ENCODE data around the gene GATC.

Gene GATC, protein sequence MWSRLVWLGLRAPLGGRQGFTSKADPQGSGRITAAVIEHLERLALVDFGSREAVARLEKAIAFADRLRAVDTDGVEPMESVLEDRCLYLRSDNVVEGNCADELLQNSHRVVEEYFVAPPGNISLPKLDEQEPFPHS

DNA sequence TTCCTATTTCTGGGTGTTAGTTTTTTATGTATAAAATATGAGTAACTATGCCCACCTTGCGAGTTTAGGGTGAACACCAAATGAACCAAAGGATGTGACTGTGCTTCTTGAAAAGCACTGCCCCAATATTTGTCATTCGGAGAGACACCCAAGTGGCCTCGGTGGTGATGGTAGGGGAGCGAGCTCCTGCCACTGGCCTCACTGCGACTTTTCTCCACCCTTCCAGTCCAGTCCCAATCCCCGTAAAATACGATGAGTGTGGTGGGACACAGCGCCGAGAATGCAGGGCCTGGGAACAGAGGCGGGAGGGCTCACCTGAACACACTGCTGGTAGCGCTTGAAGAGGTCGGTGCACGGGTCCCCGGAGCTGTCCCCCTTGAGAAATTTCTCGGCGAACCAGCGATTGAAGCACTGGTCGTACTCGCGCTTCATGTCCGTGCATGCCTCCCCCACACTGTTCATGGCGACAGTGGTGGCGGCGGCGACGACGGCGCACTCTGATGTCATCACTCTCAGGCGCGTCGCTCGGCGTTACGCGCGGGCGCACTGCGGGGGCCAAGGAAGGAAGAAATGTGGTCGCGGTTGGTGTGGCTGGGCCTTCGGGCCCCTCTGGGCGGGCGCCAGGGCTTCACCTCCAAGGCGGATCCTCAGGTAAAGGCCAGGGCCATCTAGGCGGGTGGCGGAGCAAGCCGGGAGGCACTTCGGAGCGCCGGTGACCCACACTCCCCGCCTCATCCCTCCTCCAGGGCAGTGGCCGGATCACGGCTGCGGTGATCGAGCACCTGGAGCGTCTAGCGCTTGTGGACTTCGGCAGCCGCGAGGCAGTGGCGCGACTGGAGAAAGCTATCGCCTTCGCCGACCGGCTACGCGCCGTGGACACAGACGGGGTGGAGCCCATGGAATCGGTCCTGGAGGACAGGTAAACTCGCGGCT lies at the start of gene GATC, which contains the start of gene TRIAP1:
TSS of gene GATC (plus strand) at position 534 of the 933 bp plus-strand sequence. CDS start at position 571, 37 bp downstream.
TSS of gene TRIAP1 (minus strand) at position 474 of the 933 bp plus-strand sequence. CDS start at position 462, 12 bp downstream.
- peak; percentile 52 for DNase-seq

DNA sequence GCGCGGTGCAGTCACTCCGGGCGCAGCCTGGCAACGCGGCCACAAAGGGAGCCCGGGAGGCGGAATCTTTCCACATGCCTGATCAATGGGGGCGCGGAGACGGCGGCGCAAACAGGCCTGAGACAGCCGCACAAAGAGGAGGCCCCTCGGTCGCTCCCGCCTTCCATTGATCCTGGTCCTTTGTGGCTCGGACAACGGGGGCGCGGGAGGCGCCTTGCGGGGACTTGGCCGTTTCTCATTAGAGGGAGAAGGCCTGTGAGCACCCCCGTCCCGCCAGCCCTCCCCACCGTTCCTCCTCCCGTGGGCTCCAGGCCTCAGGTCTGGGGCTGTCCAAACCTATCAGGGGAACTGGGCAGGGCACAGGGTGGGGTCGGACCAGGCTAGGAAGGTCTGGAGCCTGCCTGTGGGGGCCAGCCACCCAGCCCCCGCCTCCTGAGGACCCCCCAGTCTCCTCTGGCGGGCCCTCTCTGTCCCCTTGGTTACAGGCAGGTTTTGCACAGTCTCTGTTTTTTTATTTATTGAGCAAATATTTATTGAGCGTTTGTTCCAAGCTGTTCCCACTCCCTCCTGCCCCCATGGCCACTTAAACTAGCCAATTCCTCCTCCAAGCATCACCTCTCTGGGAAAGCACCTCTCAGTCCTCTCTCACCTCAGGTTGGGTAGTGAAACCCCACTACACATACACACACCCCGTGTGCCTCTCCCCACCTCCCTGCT lies 48.3 kb upstream of the GATC start:
- DNase-seq: no peak

DNA sequence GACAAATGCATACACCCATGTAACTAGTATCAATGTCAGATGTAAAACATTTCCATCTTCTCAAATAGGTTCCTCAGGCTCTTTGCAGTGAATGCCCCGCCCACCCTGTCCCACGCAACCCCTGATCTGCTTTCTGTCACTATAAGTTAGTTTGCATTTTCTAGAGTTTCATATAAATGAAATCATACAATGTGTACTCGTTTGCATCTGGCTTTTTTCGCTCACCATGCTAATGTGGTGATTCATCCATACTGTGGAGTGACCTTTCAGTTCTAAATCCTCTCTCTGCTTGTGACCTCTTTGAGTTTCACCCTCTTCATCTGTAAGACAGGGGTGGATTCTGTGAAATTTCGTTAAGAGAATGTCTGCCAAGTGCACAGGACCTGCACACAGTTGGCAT lies 46.7 kb upstream of the GATC start:
- no peak for DNase-seq

DNA sequence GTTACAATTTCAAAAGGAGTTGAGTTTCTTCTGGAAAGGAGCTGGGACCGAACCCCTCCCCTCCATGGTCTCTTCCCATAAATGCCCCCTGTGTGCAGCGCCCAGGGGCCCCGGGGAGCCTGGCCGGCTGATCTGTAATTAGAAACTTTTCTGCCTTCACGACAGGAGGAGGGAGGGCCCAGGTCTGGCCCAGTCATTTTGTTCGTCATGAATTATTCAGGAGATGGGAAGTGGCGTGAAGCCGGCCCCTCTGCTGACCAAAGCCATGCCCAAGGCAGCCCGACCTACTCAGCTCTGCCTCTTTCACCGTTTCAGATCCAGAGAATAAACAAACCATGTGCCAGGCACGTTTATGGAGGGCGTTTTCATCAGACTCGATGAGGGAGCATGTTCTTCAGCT lies 44.0 kb upstream of the GATC start:
- DNase-seq: no peak

DNA sequence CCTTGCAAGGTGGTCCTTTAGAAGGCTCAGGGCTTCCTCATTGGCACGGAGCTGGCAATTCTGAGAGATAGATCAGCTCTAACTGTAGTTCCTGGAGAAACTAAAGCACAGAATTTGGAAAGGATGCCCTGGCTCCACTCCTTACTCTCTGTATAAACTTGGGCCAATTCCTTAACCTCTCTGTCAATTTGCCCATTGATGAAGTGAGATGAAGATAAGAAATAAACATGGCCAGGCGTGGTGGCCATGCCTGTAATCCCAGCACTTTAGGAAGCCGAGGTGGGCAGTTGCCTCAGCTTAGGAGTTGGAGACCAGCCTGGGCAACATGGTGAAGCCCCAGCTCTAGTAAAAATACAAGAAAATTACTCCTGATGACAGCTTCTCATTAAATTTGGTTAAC lies 42.4 kb upstream of the GATC start:
- DNase-seq: no peak

DNA sequence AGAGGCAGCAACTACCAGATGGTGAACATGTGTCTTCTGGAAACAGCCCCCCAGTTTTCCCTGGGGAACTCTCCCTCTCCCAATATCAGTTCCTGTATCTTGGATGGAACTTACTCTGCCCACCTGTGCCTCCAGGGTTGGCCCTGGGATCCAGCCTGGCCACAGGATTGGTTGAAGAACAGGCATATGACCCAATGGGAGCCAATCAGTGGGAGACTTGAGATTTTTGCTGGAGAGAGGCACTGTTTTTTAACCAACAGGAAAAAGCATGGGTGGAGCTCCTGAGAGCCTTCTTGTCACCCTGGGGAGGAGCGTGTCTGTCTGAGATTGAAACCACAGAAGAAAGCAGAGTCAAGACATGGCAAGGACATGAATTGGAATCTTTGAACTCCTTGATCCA lies 42.0 kb upstream of the GATC start:
- no peak for DNase-seq

DNA sequence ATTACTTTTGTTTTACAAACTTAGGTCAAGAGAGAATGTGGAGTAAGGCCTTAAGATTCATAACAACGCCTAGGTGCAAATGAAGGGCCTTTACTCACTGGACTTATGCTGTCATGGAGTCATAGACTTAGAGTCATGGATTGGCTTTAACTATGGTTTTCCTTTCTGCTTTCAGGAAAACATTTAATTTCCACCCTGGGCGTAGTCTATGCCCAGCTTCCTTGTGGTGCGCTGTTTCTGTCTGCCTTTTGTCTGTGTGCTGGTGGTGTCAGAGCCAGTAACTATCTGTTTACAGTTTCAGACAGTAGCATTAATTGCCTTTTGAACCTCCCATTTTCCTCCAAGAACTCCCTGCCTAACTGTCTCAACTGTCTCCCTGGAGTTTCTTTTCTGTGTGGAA lies 40.2 kb upstream of the GATC start:
- DNase-seq: no peak

DNA sequence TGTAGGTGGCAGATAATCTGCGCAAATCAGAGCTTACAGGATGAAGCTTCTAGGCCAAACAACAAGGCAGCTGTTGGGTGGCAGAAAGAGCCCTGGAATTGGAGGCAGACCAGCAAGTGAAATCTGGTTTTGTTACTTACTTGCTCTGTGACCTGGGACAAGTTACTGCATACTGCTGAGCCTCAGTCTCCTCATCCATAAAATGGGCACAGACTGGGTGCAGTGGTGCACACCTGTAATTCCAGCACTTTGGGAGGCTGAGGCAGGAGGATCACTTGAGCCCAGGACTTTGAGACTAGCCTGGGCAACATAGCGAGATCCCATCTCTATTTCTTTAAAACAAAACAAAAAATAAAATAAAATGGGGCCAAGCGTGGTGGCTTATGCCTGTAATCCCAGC lies 39.7 kb upstream of the GATC start:
- no peak for DNase-seq

DNA sequence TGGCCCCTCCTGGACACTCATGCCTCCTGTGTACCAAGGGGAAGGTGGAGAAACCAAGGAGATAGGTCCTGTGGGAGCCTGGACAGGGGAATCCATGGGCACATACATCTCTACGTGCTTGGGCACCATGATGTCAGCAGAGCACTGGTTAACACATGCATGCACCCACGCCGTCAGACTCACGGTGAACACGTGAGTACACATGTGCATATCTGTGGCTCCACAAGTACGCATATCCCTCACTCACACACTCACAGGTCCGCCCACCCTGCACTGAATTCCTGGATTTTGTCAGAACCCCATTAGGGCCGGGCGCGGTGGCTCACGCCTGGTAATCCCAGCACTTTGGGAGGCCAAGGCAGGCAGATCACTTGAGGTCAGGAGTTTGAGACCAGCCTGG lies 37.5 kb upstream of the GATC start:
- no peak for DNase-seq

DNA sequence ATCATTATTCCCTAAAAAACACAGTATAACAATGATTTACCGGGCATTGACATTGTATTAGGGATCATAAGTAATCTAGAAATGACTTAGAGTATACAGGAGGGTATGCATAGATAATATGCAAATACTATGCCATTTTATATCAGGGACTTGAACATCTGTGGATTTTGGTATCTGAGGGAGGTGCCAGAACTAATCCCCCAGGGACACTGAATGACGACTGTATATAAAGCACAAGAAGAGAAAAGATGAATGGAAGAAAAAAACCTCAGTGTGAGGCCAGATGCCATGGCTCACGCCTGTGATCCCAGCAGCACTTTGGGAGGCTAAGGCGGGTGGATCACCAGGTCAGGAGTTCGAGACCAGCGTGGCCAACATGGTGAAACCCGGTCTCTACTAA lies 33.8 kb upstream of the GATC start:
- no peak for DNase-seq

DNA sequence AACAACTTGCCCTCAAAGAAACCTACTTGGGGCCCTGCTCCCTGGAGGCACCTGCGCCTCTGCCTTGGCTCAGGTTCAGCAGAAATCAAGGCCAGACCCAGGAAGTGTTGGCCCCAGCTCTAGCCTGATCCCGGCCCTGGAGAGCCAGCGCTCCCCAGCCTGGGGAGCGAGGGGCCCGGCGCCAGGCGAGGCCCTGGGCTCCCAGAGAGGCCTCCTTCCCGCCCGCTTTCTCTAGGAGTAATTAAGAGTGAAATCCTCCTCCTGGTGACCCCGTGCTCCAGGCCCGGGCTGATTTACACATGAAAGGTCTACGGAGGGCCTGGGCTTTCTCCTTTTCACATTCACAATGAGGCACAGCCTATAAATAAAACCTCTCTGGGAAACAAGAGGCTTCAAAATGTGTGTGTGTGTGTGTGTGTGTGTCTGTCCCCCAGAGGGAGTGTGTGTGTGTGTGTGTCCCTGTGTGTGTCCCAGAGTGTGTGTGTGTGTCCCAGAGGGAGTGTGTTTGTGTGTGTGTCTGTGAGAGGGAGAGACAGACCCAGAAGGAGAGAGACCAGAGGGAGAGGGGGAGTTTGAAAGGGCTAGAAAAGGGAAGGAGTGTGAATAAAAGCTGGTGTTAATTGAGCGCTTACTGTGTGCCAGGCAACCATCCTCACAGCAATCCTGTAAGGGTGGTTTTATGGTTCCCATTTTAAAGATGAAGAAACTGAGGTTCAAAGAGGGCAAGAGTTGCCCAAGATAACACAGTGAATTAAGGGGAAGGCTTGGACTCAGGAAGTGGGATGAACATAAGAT lies 32.1 kb upstream of the GATC start:
- no peak for DNase-seq

DNA sequence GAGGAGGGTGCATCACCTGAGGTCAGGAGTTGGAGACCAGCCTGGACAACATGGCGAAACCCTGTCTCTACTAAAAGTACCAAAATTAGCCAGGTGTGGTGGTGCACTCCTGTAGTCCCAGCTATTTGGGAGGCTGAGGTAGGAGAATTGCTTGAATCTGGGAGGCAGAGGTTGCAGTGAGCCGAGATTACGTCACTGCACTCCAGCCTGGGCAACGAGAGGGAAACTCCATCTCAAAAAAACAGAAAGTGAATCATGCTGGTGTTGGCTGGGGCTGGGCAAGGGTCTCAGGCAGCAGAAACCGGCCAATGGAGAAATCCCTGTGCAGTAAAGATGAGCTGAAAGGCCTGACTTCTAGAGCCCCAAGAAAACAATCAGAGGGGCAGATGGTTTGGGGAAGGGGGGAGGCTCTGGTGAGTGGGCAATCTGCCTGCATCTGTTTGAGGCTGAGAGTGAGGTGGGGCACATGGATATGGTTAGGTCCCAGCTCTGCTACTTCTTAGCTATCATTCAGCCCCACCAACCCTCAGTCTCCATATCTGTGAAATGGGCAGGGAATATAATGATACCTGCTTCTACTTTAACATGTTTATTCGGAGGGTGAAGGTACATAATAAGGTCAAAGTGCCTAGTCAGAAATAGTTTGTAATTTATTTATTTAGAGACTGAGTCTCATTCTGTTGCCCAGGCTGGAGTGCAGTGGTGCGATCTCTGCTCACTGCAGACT lies 29.6 kb upstream of the GATC start:
- DNase-seq: no peak

DNA sequence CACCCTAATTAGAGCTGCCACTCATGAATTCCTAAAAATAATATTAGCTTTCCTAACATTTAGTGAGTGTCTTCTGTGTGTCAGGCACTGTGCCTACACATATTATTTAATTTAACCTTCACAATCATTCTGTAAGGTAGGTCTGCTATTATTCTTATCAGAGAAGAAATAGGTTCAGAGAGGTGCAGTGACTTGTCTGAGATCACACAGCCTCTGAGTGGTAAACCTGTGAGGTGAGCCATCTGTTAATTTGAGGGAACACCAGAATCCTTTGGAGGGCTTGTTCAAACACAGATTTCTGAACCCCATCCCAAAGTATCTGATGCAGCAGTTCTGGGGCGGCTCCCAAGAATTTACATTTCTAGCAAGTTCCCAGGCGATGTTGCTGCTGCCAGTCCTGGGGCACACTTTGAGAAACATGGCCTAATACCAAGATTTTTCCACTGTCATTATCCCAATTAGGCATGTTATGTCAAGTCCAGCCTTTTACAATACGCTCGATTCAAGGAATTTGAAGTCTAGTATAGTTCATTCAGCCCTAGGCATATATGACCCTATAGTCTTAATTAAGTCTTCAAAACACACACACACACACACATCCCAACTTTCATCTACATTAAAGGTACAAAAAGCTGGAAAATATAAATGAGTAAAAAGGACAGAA lies 28.2 kb upstream of the GATC start:
- no peak for DNase-seq

DNA sequence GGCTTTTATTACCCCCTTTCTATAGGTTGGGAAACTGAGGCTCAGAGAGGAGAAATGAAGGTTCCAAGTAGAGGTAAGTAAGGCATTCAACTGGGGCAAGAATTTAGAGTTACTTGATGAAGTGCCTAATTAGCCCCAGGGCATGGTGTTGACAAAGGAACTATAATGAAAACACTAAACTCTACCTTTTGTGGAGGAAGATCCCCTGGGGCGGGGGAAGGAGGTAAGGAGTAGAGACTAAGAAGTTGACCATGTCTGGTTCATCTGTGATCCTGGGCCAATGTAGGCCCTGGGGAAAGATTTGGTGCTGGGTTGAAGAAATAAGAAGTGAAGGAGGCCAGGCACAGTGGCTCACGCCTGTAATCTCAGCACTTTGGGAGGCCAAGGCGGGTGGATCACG lies 24.5 kb upstream of the GATC start:
- no peak for DNase-seq

DNA sequence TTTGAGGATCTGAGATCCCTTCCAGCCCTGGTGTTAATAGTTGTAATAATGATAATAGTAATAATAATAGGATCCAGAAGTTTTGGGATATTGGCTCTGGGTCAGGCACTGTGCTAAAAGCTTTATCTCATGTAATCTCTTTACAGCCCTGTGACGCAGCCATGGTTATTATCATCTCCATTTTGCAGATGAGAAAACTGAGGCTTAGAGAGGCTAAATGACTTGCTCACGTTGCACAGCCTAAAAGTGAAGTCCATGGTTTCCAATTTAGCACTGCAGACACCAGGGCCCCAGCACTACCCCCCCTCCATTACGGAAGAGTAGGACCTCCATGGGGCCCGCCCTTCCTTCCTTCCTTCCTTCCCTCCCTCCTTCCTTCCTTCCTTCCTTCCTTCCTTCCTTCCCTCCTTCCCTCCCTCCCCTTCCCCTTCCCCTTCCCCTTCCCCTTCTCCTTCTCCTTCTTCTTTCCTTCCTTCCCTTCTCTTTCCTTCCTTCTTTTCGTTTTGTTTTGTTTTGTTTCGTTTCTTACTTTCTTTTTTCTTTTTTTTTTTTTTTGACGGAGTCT lies 23.3 kb upstream of the GATC start:
- DNase-seq: no peak

DNA sequence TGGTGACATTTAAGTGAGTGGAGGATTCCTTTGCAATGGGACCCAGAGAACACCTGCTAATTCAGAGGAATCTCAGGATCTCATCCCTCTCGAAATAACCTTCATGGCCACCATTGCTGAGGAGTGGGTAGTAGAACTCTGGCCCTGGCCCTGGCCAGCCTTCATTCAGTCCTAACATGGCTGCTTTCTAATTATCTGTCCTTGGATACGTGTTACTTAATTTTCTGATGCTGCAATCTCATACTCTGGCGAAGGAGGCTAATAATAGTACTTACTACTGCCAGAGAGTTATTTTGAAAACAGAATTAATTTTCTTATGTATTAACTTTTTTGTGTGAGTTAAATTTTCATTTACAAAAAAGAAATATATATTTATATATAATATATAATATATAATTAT lies 20.4 kb upstream of the GATC start:
- no peak for DNase-seq

DNA sequence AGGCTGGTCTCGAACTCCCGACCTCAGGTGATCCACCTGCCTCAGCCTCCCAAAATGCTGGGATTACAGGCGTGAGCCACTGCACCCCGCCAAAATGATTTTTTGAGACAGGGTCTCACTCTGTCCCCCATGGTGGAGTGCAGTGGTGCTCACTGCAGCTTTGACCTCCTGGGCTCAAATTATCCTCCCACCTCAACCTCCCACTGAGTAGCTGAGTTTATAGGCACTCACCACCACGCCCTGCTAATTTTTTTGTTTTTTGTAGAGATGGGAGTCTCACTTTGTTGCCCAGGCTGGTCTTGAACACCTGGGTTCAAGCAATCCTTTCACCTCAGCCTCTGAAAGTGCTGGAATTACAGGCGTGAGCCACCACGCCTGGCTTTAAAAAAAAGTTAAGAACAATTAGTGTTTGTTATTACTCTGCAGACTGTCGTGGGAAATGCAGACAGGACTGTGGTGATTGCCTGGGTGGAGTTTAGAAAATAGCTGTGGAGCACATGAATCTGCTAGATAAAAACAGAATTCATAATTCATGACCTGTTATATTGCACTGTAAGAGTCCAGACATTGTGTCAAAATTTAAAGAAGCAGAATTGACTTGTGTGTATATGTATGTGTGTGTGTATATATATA lies 17.5 kb upstream of the GATC start:
- no peak for DNase-seq

DNA sequence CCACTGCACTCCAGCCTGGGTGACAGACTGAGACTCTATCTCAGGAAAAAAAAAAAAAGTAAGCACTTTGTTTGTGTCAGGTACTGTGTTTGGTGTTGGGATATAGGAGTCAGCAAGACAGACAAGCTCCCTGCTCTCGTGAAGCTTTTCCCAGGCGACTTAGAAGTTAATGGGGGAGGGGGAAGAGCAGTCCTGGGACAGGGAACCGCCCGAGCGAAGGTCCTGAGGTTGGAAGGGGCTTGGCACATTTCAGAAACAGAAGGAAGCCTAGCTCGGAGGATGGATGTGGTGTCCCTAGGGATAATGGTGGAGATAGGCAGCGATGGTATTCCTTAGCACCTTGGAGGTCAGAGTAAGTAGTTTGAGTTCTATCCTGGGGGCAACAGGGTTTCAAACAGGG lies 16.9 kb upstream of the GATC start:
- DNase-seq: no peak

DNA sequence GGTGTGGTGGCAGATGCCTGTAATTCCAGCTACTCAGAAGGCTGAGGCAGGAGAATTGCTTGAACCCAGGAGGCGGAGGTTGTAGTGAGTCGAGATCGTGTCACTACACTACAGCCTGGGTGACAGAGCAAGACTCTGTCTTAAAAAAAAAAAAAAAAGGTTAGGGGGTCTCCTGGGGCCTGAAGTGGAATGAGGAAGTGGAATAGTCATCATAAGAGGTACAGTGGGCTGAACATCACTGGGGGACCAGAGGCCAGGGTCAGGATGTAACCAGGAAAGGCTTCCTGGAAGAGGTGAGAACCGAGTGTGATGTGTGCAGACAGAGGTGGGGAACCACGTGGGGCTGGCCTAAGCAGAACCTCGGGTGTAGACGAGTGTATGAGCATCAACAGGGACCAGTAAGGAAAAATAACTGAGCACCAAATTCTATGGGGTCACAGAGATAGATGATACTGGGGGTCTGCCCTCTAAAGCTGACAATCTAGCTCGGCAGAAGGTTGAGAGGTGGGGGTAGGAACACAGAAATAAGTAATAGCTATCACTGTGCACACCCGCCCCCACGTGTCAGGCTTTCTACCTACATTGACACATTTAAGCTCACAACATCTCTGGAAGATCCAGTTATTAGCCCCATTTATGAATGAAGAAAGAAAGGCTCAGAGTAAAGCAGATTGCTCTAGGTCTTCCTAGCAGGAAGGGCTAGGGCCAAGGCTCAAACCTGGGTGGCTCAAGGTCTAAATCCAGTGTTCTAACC lies 13.3 kb upstream of the GATC start:
- no peak for DNase-seq

Measured in NCI-H1694 (cell line).